Activated CD8-positive, alpha-beta memory T cell treated with anti-CD3 and anti-CD28 coated beads, Interleukin-2, amount 50 U/mL, for 24 hours (primary cell): ENCODE results near the gene RBMY1J.
"Not testable (repeated sequence)": the region's sequence is repeated elsewhere in the genome, so short reads cannot be mapped to it uniquely, and the experiment has no call there.

ENCODE experiments used
- DNase-seq: peaks from one replicate; pipeline ENCODE4 v3.0.0-alpha.2; 2020; ENCODE audit errors: extremely low read depth

RBMY1J gene

GRCh38 chrY:22403110-22403509, at the start of gene RBMY1J:
Gene RBMY1J (plus strand): TSS chrY:22403410. CDS start chrY:22405448, 2,038 bp downstream.
- DNase-seq = not testable (repeated sequence)

- DNase-seq = no peak
These were observed 35.8 kb upstream of the RBMY1J start for GRCh38 chrY:22367416-22367815.

- no peak for DNase-seq
These were observed 32.6 kb upstream of the RBMY1J start for GRCh38 chrY:22370623-22371022.

- DNase-seq = no peak
These were observed 29.7 kb upstream of the RBMY1J start for GRCh38 chrY:22373494-22373893.

GRCh38 chrY:22444718-22445396, 41.6 kb downstream of the RBMY1J start:
- DNase-seq = not testable (repeated sequence)

GRCh38 chrY:22455522-22455921, 52.3 kb downstream of the RBMY1J start:
- not testable (repeated sequence) for DNase-seq

GRCh38 chrY:22461962-22462361, 58.8 kb downstream of the RBMY1J start:
- DNase-seq = not testable (repeated sequence)
